NCI-H2227 (cell line): ENCODE measurements around the gene PRRC1.
"Not testable (repeated sequence)": the region's sequence is repeated elsewhere in the genome, so short reads cannot be mapped to it uniquely, and the experiment has no call there.

ENCODE experiments used
- DNase-seq: peaks from one replicate; lab custom pipeline; 2025; ENCODE audit not compliant: unreplicated experiment; lab: John Stamatoyannopoulos, UW

The PRRC1 gene

DNA sequence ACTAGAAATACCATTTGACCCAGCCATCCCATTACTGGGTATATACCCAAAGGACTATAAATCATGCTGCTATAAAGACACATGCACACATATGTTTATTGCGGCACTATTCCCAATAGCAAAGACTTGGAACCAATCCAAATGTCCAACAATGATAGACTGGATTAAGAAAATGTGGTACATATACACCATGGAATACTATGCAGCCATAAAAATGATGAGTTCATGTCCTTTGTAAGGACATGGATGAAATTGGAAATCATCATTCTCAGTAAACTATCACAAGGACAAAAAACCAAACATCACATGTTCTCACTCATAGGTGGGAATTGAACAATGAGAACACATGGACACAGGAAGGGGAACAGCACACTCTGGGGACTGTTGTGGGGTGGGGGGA is 27.8 kb downstream of the PRRC1 start:
- not testable (repeated sequence) for DNase-seq

DNA sequence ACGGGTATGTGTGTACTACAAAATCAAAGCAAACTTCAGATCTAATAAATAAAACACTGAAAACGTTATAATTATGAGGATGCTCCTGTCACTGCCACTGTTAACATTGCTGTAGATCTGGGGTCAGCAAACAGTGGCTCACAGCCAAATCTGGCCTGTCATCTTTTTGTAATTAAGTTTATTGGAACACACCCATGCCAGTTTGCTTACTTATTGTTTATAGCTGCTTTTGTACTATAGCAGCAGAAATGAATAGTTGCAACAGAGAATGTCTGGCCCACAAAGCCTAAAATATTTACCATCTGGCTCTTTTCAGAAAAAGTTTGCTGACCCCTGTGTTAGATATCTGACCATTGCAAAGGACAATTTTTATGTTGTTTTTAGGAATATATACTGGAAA is 32.1 kb downstream of the PRRC1 start:
- no peak for DNase-seq

DNA sequence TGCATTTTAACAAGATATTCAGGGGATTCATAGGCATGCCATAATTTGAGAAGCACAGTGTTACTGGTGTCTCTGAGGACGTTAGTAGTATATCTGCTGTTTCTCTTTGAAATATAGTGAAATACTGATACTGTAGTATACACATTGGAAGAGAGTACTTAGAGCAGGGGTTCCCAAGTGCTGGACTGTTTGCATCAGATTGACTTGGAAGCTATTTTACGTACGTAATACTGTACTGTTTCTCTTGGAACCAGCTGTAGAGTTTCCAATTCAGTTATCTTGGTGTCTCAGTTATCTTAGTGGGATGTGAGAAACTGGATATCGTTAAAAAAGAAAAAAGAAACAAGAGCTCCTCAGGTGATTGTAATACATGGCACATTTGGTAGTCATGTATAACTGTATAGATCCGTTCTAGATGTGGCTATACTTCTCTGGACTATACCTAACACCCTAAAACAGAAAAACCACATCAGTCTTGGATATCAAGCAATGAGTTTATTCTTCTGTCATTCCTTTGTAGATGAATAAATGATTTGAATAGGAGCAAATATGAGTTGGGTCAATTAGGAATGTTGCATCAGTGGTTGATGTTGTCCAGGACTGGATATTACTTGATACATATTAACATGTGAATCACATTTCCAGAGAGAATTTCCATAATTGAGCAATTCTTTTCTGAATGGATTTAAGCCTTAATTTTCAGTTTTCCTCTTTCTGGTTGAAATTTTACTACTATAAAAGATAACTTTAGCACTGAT is 33.4 kb downstream of the PRRC1 start:
- DNase-seq, result no peak

DNA sequence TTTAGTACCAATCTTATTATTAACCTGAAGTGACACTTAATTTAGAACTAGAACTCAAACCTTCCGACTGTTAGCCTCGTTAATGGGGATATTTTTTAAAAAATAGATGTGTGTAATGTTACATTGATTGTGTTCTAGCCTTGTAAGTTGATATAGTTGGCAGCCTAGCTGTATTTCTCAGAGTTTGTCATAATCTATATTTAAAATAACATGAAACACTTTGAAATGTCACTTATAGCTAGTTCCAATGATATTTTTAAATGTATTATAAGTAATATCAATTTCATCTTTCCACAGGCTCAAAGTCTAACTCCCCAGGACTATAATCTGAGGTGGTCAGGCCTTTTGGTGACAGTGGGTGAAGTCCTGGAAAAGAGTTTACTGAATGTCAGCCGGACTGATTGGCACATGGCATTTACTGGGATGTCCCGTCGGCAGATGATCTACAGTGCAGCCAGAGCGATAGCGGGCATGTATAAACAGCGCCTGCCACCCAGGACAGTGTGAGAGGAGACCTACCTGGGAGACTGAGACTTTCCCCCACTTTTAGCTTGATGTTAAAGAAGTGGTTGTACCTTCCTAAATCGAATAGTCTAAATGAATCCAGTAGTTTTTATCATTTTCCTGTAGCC is 34.1 kb downstream of the PRRC1 start:
- DNase-seq, result no peak

DNA sequence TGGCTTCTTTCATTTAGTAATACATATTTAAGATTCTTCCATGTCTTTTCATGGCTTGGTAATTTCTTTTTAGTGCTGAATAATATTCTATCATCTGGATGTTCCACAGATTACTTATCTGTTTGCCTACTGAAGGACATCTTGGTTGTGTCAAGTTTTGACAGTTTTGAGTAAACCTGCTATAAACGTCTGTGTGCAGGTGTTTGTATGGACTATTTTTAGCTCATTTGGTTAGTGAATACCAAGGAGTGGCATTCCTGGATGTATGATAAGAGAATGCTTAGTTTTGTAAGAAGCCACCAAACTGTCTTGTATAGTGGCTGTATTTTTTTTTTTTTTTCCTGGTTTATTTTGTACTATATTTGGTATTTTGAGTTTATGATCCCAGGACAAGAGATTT is 38.4 kb downstream of the PRRC1 start:
- no peak for DNase-seq

DNA sequence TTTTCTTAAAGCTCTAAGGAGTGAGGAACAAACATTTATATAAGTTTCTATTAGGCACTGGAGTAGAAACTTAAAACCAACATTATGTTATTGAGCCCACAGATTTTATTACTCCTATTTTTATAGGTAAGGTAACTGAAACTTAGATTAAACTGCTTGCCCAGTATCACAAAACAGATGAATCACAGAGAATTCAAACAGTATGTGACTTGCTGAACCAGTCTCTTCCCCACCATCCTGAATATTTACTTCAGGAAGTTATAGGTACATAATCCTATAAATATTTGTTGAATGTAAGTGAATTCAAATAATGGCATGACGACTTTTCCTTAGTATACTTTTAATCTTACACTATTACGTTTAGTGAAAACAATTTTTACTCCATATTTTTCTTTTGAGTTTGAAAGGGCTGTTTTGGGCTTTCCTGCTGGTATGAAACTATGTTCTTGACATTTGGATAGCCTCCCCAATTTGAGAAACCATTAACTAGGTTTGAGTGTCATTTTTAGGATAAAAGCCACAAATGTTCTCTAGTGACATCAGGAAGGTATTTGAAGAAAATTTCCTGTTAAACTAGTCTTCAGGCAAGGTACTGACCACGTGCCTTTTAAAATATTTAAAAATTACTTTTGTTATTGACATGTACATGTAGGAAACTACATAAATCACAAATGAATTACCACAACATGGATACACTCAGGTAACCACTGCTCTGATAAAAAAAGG is 39.3 kb downstream of the PRRC1 start:
- no peak for DNase-seq

DNA sequence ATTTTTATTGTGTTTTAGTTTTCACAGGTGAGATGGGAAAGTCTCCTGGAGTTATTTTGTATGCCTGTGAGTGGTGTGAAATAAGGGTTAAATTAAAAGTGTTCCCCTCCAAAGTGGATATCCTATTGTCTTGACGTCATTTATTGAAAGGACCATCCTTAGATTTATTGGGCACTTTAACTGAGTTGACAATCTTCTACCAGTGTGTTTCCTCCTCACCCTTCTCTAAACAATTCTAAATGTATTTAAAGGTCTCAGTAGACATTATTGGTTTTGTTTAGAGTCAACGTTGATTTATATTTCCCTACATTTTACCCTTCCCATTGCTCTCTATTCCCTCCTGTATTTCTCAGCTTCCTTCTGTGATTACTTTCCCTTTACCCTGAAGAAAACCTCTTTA is 40.8 kb downstream of the PRRC1 start:
- no peak for DNase-seq

DNA sequence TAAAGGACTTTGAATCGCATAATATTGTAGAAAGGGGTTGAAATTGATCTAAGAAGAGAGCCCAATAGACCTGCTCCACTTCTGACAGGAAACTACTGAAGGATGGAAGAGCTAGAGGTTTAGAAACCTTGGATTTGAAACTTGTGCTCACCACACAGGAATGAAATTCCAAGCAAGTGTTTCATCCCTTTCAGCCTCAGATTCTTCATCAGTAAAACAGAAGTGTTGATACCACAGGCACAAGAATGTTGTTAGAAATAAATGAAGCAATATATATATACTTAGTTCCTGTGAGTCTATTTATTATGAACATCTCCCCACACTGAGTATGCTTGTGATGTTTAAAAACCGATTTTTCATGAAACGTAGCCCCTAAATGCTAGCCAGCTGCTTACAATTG is 43.8 kb downstream of the PRRC1 start:
- no peak for DNase-seq

DNA sequence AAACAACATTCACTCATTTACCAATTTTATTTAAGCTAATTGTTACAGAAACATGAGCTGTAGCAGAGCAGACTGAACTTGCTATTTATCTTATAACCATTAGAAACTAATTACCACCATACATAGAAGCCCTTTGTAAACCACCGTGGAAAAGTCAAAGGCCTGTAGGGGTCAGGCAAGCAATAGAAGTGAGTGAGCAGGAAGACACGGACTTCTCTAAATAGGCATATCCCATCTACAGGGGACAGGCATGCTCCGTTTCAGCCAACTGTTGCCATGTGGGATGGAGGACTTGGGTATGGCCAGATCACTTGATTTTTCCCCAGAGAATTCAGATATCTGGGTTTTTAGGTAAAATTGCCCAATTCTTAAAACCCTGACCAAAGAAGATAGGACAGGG is 44.8 kb downstream of the PRRC1 start:
- no peak for DNase-seq

DNA sequence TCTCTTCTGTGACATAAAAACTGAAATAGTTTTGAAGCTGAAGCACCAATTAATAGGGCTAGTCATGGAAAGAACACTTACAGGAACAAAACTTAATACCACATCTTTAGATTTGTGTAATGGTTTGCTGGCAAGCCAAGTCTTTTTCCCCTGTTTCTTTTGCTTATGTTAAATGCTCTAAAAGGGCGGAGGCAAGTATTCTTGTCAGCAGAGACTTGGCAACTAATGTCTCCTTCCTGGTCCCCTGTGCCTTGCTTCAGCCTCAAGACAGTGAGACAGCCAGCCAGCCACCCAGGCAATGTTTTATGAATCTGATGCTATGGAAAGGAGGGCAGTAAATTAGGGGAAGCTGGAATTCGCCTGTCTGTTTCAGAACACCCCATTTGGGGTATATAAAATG is 45.7 kb downstream of the PRRC1 start:
- DNase-seq, result no peak

DNA sequence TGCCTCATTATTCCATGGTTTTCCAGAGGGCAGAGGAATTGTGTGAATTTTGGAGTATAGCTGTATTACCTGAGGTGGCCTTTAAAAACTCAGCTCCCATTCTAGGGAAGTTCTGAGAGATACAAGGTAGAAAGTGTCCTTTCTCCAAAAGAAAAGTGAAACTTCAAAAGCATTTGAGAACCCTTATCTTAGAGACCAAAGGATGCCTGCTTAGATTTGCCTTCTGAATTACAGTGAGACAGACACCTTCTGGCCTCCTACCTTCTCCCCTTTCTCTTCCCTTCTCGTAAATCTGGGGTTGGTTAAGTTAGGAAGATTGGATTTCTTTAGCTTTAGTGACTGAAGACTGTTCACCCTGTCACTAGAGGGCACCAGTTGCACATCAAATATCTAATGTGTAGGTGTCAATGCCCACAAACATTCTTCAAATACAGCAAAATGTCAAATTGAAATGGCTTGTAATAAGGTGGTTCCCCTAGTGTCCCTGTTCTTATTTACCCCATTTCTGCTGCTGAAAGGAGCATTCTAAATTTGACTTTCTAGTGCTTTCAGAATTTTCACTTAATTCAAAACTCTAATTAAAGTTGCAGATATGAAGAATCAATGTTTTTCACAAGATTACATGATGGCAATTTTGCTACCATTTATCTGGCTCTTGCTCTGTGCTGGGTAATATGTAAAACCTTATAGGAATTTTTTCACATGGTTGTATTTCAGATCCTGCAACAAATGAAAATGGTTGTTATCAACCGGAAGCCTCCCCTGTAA is 46.7 kb downstream of the PRRC1 start:
- DNase-seq, result peak; percentile 51

DNA sequence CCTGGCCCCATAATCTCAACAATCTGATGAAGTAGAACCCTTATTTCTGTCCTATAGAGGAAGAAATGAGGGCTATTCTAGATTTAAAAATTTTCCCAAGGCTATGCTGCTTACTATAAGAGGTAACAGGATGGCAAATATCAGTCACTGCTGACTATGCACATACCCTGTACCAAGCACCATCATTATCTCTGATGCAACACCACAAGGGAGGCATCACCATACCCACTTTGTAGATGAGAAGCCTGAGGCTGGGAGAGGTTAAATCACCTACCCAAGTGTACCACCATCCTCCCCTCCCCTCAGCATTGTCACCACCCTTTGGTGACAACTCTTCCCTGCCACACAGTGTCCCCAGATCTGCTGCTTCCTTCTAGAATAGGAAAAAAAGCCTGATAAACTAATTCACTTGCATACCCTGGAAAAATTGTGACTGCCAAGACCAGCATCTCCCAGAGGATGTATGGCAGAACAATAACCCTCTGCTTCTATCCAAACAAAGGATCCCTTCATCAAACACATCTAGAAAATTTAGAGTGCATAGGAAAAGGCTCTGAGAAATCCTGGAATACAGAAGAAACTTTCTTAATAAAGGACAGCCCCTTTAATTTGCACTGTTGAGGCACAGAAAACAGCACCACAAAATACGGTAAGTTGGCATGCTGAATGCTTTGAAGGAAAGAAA is 48.3 kb downstream of the PRRC1 start:
- no peak for DNase-seq

DNA sequence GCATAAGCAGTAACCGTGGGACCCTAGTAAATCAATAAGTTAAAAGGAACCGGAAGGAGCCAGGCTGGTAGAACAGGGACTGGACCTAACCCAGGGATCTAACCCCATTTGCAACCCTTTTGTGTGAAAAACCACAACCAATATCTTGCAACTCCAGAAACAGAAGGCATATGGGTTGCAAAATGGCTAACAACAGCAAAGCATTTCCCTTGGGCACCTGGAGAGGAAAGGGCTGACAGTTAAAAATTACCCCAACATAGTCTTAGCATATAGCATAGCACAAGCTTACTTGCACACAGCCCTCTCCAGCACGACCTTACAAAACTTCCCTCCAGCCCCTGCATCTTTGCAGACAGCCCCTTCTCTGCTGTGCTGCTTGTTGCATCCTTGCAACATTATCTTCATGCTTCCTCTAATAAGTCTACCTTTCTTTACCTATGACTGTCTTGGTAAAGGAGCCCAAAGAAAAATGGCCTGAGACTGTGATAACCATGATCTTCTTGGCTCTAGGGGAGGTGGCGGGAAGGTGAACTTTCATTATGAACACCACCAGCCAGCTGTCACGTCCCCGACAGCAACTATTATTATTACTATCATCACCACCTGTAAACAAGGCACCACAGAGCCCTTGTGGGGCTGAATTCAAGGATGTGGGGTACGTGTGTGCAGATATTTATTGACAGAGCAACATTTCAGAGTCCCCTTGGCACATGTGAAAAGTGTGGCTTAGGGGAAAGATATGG is 49.8 kb downstream of the PRRC1 start:
- no peak for DNase-seq

DNA sequence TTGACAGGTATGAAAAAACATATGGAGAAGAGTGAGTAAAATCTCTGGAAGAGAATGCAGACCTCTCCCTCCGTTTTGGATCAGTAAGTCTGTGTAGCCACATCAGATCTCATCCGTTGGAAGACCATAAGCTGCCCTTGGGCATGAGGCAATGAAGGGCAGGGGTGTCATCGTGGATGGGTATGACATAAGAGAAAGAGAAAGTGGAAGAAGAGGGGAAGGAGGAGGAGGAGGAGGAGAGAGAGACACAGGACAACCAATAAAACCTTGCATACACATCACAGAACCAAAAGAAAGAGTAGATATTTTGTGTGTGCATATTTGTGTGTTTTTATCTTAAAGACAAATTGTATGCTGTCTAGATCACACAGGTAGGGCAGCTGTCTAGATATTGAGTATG is 50.7 kb downstream of the PRRC1 start:
- DNase-seq, result no peak

DNA sequence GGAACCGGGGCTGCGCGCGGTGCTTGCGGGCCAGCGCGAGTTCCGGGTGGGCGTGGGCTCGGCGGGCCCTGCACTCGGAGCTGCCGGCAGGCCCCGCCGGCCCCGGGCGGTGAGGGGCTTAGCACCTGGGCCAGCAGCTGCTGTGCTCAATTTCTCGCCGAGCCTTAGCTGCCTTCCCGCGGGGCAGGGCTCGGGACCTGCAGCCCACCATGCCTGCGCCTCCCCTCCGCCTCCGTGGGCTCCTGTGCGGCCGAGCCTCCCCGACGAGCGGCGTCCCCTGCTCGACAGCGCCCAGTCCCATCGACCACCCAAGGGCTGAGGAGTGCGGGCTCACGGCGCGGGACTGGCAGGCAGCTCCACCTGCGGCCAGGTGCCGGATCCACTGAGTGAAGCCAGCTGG is 52.0 kb downstream of the PRRC1 start:
- DNase-seq, result not testable (repeated sequence)

DNA sequence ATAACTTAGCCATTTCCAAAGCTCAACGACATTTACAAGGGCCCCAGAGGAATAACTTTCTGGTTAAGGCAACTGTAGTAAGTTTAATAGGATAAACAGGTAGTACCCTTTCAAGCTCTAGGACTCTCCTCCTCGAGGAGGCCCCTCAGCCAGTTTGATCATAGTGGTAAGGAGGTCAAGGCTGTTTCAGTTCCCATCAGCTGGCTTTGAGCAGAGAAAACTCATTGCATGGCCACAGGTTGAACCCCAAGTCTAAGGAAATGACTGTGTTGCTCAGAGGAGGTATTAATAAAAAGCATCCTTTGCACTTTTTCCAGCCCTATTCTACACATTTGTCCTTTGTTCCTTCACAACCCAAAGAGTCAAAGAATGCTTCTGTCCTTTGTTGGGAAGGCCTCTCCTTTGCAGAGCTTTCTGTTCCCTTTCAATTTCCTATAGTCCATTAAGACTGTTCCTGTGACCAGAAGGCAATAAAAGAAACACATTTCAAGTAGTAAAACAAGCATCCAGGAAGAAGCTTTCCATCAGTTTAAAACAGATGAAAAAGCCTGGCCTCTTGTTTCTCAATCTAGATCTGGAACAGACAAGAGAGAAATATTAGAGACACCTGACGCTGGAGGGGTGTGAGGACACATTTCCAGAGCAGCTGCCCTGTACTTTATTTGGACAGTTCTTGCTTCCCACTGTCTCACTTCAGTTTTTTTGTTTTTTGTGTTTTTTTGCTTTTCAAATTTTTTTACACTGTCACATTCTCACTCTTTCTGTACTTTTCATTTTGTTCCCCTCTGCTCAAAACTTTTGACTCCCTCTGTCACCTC is 54.1 kb downstream of the PRRC1 start:
- no peak for DNase-seq

DNA sequence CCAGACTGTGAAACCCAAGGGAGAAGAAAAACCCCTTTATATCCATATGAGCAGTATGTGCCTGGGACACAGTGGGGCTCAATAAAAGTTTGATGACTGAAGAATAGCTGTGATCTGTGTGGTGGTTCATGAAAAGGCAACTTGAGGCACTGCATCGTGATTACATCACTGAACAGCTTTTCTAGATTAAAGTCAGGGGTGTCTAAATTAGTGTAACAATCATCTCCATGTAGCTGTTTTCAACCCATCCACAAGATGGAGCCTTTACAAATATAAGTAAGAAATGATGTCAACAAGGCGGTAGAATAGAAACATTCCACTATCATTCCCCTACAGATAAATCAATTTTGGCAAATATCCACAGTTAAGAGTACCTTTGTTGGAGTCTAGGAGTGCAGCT is 55.5 kb downstream of the PRRC1 start:
- no peak for DNase-seq

DNA sequence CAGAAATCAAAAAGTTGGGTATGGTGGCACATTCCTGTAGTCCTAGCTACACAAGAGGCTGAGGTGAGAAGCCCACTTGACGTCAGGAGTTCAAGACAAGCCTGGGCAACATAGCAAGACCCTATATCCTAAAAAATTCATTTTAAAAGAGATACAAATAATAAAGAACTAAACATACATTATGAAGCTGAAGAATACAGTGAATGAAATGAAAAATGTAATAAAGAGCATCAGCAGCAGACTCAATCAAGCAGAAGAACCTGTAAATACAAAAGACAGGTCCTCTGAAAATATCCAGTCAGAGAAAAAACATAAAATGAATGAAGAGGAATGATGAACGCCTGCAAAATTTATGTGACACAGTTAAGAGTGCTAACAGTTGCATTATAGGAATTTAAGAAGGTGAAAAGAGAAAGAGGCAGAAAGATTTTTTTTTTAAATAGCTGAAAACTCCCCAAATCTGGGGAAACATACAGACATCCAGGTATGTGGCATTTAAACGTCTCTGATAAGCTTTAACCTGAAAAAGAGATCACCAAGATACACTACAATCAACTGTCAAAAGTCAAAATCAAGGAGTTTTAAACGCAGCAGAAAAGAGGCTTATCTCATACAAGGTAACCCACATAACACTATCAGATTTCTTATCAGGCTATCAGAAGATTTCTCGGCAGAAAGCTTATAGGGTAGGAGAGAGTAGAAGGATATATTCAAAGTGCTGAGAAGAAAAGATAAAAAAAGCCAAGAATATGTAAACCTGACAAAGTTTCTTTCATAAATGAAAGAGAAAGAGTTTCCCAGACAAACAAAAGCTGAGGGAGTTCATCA is 57.6 kb downstream of the PRRC1 start:
- DNase-seq, result no peak

DNA sequence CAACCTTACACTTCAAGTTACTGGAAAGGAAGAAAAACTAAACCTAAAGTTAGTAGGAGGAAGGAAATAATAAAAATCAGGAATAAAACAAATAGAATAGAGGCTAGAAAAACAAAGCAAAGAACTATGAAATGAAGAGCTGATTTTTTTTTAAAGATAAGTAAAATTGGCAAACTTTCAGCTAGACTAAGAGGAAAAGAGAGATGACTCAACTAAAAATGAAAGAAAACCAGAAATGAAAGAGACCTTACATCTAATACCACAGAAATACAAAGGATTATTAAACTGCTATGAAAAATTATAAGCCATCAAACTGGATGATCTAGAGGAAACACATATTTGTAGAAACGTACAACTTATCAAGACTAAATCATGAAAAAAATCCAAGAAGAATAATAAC is 60.0 kb downstream of the PRRC1 start:
- DNase-seq, result no peak
